CD8-positive, alpha-beta memory T cell (primary cell): Measurements from ENCODE around the gene VPS26C. TPM values are rescaled to one million over a fixed set of nuclear protein-coding genes. Genes with fewer than 3 reads are reported as not detected.

Experiments used
- CTCF ChIA-PET: fragments of 350-600 bp; sonication (Branson Sonifier 250); formaldehyde crosslinking; loops from one replicate; lab custom pipeline; 2021; ENCODE audit warnings: antibody characterized with exemption; lab: Charles Lee
- POLR2A ChIA-PET: fragments of 350-600 bp; sonication (Branson Sonifier 250); formaldehyde crosslinking; loops from one replicate; lab custom pipeline; 2021; ENCODE audit warnings: antibody characterized with exemption; lab: Charles Lee
- DNase-seq, 5 donors: peaks; one replicate each; pipeline versions ENCODE4 v3.0.0 to v3.0.0-alpha.2; 2020 to 2022; ENCODE audit warnings: mixed read lengths in 1 of 5
- H3K27ac ChIP-seq: one replicate; pipeline ENCODE4 v1.7.0; 2013; ENCODE audit warnings: low read depth, mild to moderate bottlenecking, low read length, moderate library complexity
- H3K27me3 ChIP-seq: 2 replicates; pipeline ENCODE4 v1.7.0; 2013; ENCODE audit warnings: low read length, mild to moderate bottlenecking; ENCODE audit not compliant: insufficient read depth, poor library complexity, severe bottlenecking
- H3K36me3 ChIP-seq: 2 replicates; pipeline ENCODE4 v1.7.0; 2013; ENCODE audit warnings: mild to moderate bottlenecking, low read length, moderate library complexity; ENCODE audit not compliant: insufficient read depth
- H3K4me1 ChIP-seq: 2 replicates; pipeline ENCODE4 v1.7.0; 2013; ENCODE audit warnings: mild to moderate bottlenecking, low read length, moderate library complexity; ENCODE audit not compliant: insufficient read depth
- H3K4me3 ChIP-seq: 2 replicates; pipeline ENCODE4 v1.7.0; 2013; ENCODE audit warnings: mild to moderate bottlenecking, low read length
- H3K9me3 ChIP-seq: 2 replicates; pipeline ENCODE4 v1.7.0; 2013; ENCODE audit warnings: mild to moderate bottlenecking, low read length
- H3K27ac Mint-ChIP-seq, 8 donors: one replicate each; pipeline ENCODE4 v1.8.0; 2020 to 2021; ENCODE audit warnings: mixed read lengths in 8 of 8, mild to moderate bottlenecking in 6 of 8, inconsistent platforms in 3 of 8, moderate library complexity in 3 of 8
- H3K27me3 Mint-ChIP-seq, 2 donors: one replicate each; pipeline ENCODE4 v1.8.0; 2020 to 2021; ENCODE audit warnings: mixed read lengths in 2 of 2, mild to moderate bottlenecking in 1 of 2, moderate library complexity in 1 of 2
- H3K36me3 Mint-ChIP-seq, 3 donors: one replicate each; pipeline ENCODE4 v1.8.0; 2020 to 2021; ENCODE audit warnings: mixed read lengths in 3 of 3, inconsistent platforms in 1 of 3, mild to moderate bottlenecking in 1 of 3
- H3K4me1 Mint-ChIP-seq, 3 donors: one replicate each; pipeline ENCODE4 v1.8.0; 2020 to 2021; ENCODE audit warnings: mixed read lengths in 3 of 3, inconsistent platforms in 1 of 3, mild to moderate bottlenecking in 1 of 3
- H3K4me3 Mint-ChIP-seq, 7 donors: one replicate each; pipeline ENCODE4 v1.8.0; 2020 to 2021; ENCODE audit warnings: mixed read lengths in 7 of 7, mild to moderate bottlenecking in 6 of 7, moderate library complexity in 4 of 7, inconsistent platforms in 2 of 7
- H3K9me3 Mint-ChIP-seq, 5 donors: one replicate each; pipeline ENCODE4 v1.8.0; 2020 to 2022; ENCODE audit warnings: mixed read lengths in 5 of 5, mild to moderate bottlenecking in 3 of 5, moderate library complexity in 2 of 5, inconsistent platforms in 1 of 5
- polyA plus RNA-seq: library from polyadenylated mRNA; unstranded; fragments of 300-500 nt; fragmentation: Illumina TruSeq; gene quantifications from one replicate; pipeline ENCODE4 v1.2.3, GENCODE V29; 2021
- total RNA-seq, 2 experiments: library from RNA; stranded (reverse); gene quantifications; one replicate each; pipeline ENCODE4 v1.2.3, GENCODE V29; 2021

The VPS26C gene
- total and polyA plus RNA-seq, 3 experiments from 2014 or later = 59.1 to 82.0 (median 62.7) TPM

- Mint-ChIP-seq H3K4me3 (peak overlapping the region in 3 of 7 donors; percentile 35 to 73 (median 59)), H3K36me3 (peaks cover 0 to 19% (median 0%) of the 10 kb centered on the region in 3 donors), H3K27me3 (no peaks in the 10 kb centered on the region), H3K27ac (peak overlapping the region in 4 of 8 donors; percentile 2 to 71 (median 34)), H3K4me1 (peaks cover 33 to 66% (median 44%) of the 10 kb centered on the region in 3 donors), H3K9me3 (no peaks in the 10 kb centered on the region)
- no peak overlapping the region for H3K4me3 ChIP-seq
- peaks cover 6% of the 10 kb centered on the region for H3K36me3 ChIP-seq
- no peak overlapping the region for H3K27ac ChIP-seq
- DNase-seq = no peak
- POLR2A ChIA-PET = interaction anchor here (1.3 to 1.4 kb wide), 2 partner anchors 8 to 107 kb away, joined by 4 to 6 read pairs; partner anchors contain the start of genes DYRK1A and VPS26C
- CTCF ChIA-PET = no interaction called here
- H3K27me3 ChIP-seq = no peaks in the 10 kb centered on the region
- H3K9me3 ChIP-seq = no peaks in the 10 kb centered on the region
- peaks cover 28% of the 10 kb centered on the region for H3K4me1 ChIP-seq
Observed at GRCh38 chr21:37259426-37259825, 7.7 kb downstream of the VPS26C start.

DNA sequence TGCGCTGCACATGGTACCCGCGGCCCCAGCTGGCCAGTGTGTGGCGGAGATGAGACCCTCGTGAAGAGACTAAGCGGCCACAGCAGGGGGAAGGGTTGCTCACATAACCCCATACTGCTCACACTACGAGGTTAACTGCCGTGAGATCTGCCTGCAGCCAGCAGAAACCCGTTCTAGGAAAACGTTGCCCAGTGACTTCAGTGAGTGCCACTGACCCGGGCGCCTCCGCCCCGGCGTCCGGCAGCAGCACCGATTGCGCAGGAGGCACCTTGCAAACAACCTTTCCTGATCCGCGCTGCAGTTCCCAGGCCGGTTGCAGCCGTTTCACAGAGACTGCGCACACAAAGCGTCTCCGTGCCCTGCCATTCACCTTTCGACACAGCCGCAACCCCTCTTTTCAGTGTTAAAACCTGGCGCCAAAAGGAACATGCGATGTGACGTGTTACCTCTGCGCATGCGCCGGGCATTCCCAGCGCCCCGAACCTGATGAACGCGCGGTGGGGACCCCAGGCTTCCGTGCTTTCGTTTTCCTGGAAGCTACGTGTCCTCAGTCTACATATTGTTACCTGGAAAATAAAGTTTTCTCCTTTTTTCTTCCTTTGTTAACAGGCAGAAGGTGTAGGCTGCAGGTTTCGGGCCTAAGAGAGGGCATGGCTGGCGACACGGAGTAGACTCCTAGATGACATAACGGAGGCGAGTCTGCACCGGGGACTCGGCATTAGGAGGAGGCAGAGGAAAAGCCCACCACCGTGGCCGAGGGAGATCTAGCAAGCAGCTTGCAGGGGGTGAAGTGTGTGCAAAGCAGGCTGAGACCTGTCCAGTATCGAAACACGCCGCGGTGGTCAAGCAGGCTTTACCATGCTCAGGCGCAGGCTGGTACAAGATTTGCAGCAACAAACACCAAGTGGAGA, 8.9 kb downstream of the VPS26C start:
- DNase-seq = peak; percentile 75 to 84 (median 80)
- Mint-ChIP-seq H3K4me1 (peaks cover 32 to 64% (median 43%) of the 10 kb centered on the region in 3 donors), H3K9me3 (no peaks in the 10 kb centered on the region), H3K27ac (peak overlapping the region; percentile 45 to 97 (median 93)), H3K36me3 (peaks cover 0 to 16% (median 0%) of the 10 kb centered on the region in 3 donors), H3K4me3 (peak overlapping the region; percentile 79 to 96 (median 84)), H3K27me3 (no peaks in the 10 kb centered on the region)
- CTCF ChIA-PET = no interaction called here
- POLR2A ChIA-PET = interaction anchor here (1.2 to 1.4 kb wide), 5 partner anchors 9 to 306 kb away, joined by 4 to 11 read pairs (median 4); partner anchors contain the start of genes DYRK1A and VPS26C
- Histone ChIP-seq H3K4me1 (peaks cover 18% of the 10 kb centered on the region), H3K27ac (peak overlapping the region; percentile 63), H3K36me3 (no peaks in the 10 kb centered on the region), H3K27me3 (no peaks in the 10 kb centered on the region), H3K9me3 (no peaks in the 10 kb centered on the region), H3K4me3 (peak overlapping the region; percentile 74)

- CTCF ChIA-PET = interaction anchor here (1.4 kb wide), 1 partner anchor 9 kb away, joined by 4 read pairs; no protein-coding TSS in a partner anchor
- Histone ChIP-seq H3K4me3 (peak overlapping the region; percentile 74), H3K27me3 (no peaks in the 10 kb centered on the region), H3K27ac (peak overlapping the region; percentile 63), H3K36me3 (no peaks in the 10 kb centered on the region), H3K9me3 (no peaks in the 10 kb centered on the region), H3K4me1 (peaks cover 18% of the 10 kb centered on the region)
- Mint-ChIP-seq H3K36me3 (peaks cover 0 to 15% (median 0%) of the 10 kb centered on the region in 3 donors), H3K27ac (peak overlapping the region; percentile 45 to 97 (median 91)), H3K4me3 (peak overlapping the region; percentile 79 to 96 (median 84)), H3K9me3 (no peaks in the 10 kb centered on the region), H3K4me1 (peaks cover 35 to 66% (median 45%) of the 10 kb centered on the region in 3 donors), H3K27me3 (no peaks in the 10 kb centered on the region)
- POLR2A ChIA-PET = interaction anchor here (1.2 kb wide), 3 partner anchors 9 to 306 kb away, joined by 4 to 11 read pairs (median 4); partner anchors contain the start of gene VPS26C
- peak in 3 of 5 donors; percentile 14 to 51 (median 49) for DNase-seq
Observed at GRCh38 chr21:37257511-37257966, 9.6 kb downstream of the VPS26C start.

DNA sequence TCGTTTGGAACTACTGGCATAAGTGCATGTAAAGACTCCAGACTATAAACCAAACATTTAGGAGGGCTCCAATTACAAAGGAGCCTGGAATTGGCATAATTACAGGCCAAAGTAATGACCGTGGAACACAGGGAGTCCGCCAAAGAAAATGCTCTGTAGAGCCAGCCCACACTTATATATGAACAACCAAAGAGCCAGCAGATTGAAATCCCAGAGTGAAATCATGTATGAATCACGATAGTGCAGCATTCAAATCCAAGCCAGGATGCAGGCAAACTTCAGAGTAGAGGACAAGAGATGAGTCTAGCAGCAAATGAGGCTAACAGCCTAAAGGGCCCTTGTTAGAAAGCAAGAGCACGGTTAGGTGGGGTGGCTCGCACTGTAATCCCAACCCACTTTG, 13.1 kb downstream of the VPS26C start:
- no peaks in the 10 kb centered on the region for H3K9me3 Mint-ChIP-seq
- H3K36me3 Mint-ChIP-seq = peaks cover 0 to 10% (median 0%) of the 10 kb centered on the region in 3 donors
- no peaks in the 10 kb centered on the region for H3K36me3 ChIP-seq
- no peaks in the 10 kb centered on the region for H3K9me3 ChIP-seq
- no peak overlapping the region for H3K4me3 ChIP-seq
- H3K4me1 ChIP-seq = peaks cover 22% of the 10 kb centered on the region
- H3K27me3 Mint-ChIP-seq = no peaks in the 10 kb centered on the region
- no peaks in the 10 kb centered on the region for H3K27me3 ChIP-seq
- H3K4me3 Mint-ChIP-seq = peak overlapping the region in 1 of 7 donors; percentile 13
- ChIA-PET CTCF (no interaction called here), POLR2A (no interaction called here)
- no peak for DNase-seq
- peaks cover 54 to 76% (median 66%) of the 10 kb centered on the region in 3 donors for H3K4me1 Mint-ChIP-seq
- no peak overlapping the region for H3K27ac ChIP-seq
- peak overlapping the region in 7 of 8 donors; percentile 1 to 66 (median 39) for H3K27ac Mint-ChIP-seq

DNA sequence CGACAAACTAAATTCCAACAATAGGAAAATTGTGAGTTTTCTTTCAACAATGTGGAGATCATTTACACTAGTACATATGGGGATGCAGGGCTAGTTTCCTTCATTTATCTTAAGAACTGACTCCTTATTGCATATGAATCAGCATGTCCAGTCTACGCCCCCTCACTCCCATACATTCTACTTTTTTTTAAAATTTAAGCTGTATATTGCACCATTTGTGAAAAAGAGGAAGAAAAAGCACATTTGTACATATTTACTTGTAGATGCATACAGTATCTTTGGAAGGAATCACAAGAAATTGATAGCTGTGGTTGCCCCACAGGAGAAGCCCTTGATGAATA, 15.9 kb downstream of the VPS26C start:
- Histone ChIP-seq H3K27ac (no peak overlapping the region), H3K36me3 (no peaks in the 10 kb centered on the region), H3K4me3 (no peak overlapping the region), H3K4me1 (peaks cover 8% of the 10 kb centered on the region), H3K27me3 (no peaks in the 10 kb centered on the region), H3K9me3 (no peaks in the 10 kb centered on the region)
- Mint-ChIP-seq H3K36me3 (peaks cover 0 to 3% (median 2%) of the 10 kb centered on the region in 3 donors), H3K27ac (peak overlapping the region in 1 of 8 donors; percentile 36), H3K9me3 (no peaks in the 10 kb centered on the region), H3K27me3 (no peaks in the 10 kb centered on the region), H3K4me3 (no peak overlapping the region), H3K4me1 (peaks cover 57 to 76% (median 71%) of the 10 kb centered on the region in 3 donors)
- DNase-seq = no peak
- POLR2A ChIA-PET = no interaction called here
- CTCF ChIA-PET = no interaction called here

GRCh38 chr21:37249112-37249904, 17.8 kb downstream of the VPS26C start:
- DNase-seq = no peak
- no peak overlapping the region for H3K4me3 ChIP-seq
- H3K36me3 ChIP-seq = no peaks in the 10 kb centered on the region
- Mint-ChIP-seq H3K9me3 (no peaks in the 10 kb centered on the region), H3K4me1 (peaks cover 72 to 90% (median 88%) of the 10 kb centered on the region in 3 donors), H3K36me3 (peaks cover 0 to 5% (median 2%) of the 10 kb centered on the region in 3 donors), H3K4me3 (no peak overlapping the region), H3K27me3 (no peaks in the 10 kb centered on the region), H3K27ac (peak overlapping the region in 3 of 8 donors; percentile 37 to 43 (median 39))
- no peaks in the 10 kb centered on the region for H3K9me3 ChIP-seq
- no peak overlapping the region for H3K27ac ChIP-seq
- ChIA-PET POLR2A (no interaction called here), CTCF (no interaction called here)
- peaks cover 21% of the 10 kb centered on the region for H3K4me1 ChIP-seq
- H3K27me3 ChIP-seq = no peaks in the 10 kb centered on the region

- Mint-ChIP-seq H3K27ac (no peak overlapping the region), H3K4me3 (no peak overlapping the region), H3K27me3 (no peaks in the 10 kb centered on the region), H3K4me1 (peaks cover 77 to 90% (median 89%) of the 10 kb centered on the region in 3 donors), H3K9me3 (no peaks in the 10 kb centered on the region), H3K36me3 (peaks cover 0 to 8% (median 2%) of the 10 kb centered on the region in 3 donors)
- no peaks in the 10 kb centered on the region for H3K27me3 ChIP-seq
- H3K36me3 ChIP-seq = no peaks in the 10 kb centered on the region
- H3K9me3 ChIP-seq = no peaks in the 10 kb centered on the region
- H3K4me3 ChIP-seq = no peak overlapping the region
- H3K4me1 ChIP-seq = peaks cover 27% of the 10 kb centered on the region
- POLR2A ChIA-PET = no interaction called here
- DNase-seq = no peak
- CTCF ChIA-PET = no interaction called here
- H3K27ac ChIP-seq = no peak overlapping the region
Observed at GRCh38 chr21:37248298-37248697, 18.8 kb downstream of the VPS26C start.
